ENCODE data around the gene S100A2.

- TF ChIP-seq GATA3 (IDR thresholded peaks at IDR 0.05; ENCODE audit: low read depth, low read length): no peak
- TF ChIP-seq GATA2 (IDR thresholded peaks at IDR 0.05; ENCODE audit: low read depth, low read length): no peak
Observed at GRCh38 chr1:153560241-153560640, 5.4 kb downstream of the S100A2 start.
